Epithelial cell of esophagus (primary cell): ENCODE results near the gene CCDC134.

Experiments used
- DNase-seq: peaks from one replicate; pipeline ENCODE4 v3.0.0; 2010; ENCODE audit warnings: low read depth
- H3K4me3 ChIP-seq: 2 replicates; pipeline ENCODE4 v1.5.1; 2011; ENCODE audit warnings: mild to moderate bottlenecking, low read length, control low read depth
- TF ChIP-seq, protein P1 (sequence below): IDR thresholded peaks from 2 replicates; pipeline ENCODE4 v1.5.1; 2011; ENCODE audit warnings: low read depth, mild to moderate bottlenecking, low read length, control low read depth, inconsistent platforms; ENCODE audit not compliant: insufficient read depth; ENCODE audit errors: missing control alignments

Gene CCDC134

GRCh38 chr22:41875531-41876270, 75.2 kb downstream of the CCDC134 start:
- TF ChIP-seq, protein P1, sequence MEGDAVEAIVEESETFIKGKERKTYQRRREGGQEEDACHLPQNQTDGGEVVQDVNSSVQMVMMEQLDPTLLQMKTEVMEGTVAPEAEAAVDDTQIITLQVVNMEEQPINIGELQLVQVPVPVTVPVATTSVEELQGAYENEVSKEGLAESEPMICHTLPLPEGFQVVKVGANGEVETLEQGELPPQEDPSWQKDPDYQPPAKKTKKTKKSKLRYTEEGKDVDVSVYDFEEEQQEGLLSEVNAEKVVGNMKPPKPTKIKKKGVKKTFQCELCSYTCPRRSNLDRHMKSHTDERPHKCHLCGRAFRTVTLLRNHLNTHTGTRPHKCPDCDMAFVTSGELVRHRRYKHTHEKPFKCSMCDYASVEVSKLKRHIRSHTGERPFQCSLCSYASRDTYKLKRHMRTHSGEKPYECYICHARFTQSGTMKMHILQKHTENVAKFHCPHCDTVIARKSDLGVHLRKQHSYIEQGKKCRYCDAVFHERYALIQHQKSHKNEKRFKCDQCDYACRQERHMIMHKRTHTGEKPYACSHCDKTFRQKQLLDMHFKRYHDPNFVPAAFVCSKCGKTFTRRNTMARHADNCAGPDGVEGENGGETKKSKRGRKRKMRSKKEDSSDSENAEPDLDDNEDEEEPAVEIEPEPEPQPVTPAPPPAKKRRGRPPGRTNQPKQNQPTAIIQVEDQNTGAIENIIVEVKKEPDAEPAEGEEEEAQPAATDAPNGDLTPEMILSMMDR: no peak
- H3K4me3 ChIP-seq: no peak overlapping the region
- DNase-seq: no peak
